NCI-H187 treated with DMSO at 0.1 percent for 48 hours (cell line): ENCODE data around the gene GTSE1.
"Not testable (repeated sequence)": the region's sequence is repeated elsewhere in the genome, so short reads cannot be mapped to it uniquely, and the experiment has no call there.

Source experiments
- DNase-seq: peaks from one replicate; lab custom pipeline; 2025; lab: John Stamatoyannopoulos, UW

Gene GTSE1

DNA sequence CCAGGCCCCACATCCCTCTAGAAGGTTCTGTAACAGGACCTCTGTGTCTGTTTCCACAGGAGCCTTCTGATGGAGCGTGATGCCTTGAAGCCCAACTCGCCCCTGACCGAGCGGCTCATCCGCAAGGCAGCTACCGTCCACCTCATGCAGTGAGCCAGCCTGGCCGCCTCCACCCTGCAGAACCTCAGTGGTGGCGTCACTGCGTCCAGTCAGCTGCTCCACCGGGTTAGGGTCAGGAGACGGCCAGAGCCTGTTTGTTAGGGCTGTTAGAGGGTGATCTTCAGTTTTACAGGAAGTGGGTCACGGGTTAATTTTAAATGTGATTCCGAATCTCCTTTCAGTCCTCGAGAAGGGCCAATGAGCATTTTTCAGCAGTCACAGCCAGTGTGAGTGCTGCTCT lies 3.9 kb upstream of the GTSE1 start:
- DNase-seq: no peak

DNA sequence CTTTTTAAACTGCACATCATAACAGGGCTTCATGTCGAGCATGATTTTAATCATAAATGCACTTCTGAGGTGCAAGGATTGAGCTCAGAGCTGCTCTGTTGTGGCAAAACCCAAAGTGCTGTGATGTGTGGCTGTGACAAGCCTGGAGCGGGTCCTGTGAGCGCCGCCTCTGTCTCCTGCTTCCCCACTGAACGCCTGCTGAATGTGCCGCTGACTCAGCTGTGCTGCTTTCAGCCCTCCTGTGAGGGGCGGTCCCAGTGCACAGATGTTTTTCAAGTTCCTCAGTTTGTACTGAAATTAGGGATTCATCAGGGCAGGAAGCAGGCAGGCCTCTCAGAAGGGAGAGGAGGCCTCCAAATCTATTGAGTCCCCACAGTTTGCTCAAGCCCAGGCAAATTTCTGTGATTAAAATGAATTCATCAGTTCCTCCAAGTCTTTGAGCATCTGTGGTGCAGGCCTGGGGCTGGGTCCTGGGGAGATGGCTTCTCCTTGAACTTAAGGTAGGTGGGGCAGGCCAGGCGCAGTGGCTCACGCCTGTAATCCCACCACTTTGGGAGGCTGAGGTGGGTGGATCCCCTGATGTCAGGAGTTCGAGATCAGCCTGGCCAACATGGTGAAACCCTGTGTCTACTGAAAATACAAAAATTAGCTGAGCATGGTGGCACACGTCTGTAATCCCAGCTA lies 3.0 kb upstream of the GTSE1 start:
- no peak for DNase-seq

DNA sequence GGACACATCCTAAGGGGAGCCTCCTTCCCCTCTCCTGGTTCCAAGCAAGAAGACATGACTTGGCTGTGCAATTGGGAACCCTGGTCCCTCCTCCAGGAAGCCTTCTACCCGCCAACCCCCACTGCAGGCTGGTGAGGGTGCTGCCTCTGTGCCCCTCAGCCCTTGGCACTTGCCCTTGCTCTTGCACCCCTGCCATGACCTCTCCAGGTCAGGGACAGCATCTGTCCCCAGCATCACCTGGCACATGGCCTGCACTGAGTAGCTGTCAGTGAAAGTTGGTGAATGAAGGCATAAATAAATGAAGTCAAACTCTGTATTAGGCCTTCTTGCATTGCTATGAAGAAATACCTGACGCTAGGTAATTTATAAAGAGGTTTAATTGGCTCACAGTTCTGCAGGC lies 1.9 kb upstream of the GTSE1 start:
- no peak for DNase-seq

DNA sequence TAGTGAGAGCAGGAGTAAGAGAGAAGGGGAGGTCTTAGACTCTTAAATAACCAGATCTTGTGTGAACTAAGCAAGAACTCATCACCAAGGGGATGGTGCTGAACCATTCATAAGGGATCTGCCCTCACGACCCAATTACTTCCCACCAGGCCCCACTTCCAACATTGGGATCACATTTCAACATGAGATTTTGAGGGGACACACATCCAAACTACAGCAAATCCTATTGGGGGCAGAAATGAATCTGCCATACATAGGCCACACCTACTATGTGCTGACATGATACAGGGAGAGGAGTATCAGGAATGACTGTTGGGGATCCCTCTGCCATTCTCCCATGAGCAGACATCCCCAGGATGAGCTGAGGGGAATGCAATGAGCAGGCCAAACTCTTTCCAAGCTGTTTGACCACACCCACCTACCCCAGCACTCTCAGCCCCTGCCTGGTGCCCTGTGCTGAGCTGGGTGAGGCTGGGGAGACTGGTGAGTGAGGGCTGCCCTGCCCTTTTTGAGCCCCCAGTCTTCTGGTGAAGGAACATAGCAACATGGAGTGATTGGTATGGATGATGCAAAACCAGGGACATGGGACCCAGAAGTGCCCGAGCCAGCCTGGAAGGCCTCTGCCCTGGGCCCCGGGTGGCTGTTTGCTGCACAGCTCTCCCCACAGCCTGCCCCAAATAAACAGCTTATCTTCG lies 1.2 kb upstream of the GTSE1 start:
- DNase-seq: no peak

DNA sequence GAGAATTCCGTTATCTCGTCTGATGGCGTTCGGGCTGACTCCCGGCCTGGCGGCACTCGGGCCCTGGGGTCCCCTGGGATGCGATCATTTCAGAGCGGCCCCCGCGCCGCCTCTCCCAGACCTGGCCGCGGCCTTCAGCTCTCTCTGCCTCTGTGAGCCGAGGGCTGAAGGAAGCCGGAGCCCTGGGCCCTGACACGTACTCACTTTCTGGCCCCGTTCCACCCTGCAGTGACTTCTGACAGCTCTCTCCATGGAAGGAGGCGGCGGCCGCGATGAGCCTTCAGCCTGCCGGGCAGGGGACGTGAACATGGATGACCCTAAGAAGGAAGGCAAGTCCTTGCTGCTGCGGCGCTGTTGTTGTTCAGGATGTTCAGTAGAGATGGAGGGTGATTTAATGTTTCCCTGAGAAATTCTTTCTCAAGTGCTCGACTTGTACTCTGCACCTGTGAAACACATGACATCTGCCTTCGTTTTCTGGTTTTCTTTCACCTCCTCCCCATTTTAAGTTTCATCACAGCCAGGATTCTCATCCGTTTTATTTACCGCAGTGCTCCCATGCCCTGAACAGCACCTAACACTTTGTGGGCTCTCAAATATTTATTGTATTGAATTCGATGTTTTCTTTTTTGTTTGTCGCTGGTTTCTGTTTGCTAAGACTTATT lies 612 bp downstream of the GTSE1 start:
- no peak for DNase-seq

DNA sequence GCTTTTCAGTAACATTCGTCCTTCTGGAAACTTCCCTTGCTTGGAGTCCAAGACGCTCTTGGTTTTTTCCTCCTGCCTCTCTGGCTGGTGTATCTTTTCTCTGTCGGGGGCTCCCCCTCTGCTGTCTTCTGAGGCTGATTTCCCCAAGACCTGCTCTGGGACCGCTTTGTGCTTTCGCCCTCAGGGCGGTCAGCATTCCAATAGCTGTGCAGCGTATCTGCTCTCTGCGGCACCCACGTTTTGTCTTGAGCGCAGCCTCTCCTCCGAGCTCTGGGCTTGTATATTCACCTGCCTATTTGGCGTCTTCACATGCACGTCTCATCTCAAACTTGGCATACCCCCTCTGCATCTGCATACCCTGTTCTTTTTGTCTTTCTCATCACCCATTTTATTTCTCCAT lies 2.4 kb downstream of the GTSE1 start:
- DNase-seq: no peak

DNA sequence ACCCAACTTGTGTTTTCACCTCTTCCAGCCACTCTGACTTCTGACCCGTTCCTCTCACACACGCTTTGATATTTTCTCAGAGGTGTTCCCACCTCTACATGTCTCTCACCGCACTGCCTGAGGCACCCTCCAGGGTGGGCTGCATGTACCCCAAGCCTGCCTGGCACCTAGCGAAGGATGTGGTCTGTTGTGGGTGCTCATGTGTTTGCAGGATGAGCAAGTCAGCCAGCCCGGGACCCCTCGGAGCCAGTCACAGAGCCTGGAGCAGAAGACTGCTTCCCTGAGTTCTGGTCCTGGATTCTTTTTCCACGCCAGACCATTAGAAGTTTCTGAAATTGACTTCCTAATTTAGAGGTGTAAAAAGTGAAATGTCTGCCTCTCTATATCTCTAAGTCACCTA lies 3.8 kb downstream of the GTSE1 start:
- DNase-seq: no peak

DNA sequence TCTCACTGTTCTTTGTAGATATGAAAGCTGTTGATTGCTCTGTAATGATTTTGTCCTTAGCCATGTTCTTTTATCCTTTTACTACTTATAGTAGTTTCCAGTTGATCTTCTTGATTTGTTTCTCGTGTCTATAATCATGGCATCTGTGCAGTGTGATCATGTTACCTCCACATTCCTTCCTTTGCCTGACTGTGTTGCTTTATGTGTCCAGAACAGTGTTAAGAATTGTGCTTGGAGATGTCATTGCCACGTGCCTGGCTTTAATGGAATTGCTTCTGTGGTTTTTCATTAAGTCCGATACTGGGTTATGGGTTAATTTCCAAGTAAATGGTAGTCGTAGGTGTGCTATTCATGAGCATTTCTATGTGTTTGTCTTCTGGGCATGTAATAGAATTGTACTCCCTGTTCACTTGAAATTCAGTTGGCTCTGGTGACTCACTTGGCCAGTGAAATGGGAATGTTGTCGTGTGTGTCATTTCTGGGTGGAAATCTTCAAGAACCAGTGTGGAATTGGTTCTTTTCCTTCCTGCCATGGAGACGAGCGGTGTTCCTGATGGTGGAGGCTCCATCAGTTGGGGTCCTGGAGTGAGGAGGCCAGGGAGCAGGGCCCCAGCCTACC lies 6.8 kb downstream of the GTSE1 start:
- DNase-seq: no peak

DNA sequence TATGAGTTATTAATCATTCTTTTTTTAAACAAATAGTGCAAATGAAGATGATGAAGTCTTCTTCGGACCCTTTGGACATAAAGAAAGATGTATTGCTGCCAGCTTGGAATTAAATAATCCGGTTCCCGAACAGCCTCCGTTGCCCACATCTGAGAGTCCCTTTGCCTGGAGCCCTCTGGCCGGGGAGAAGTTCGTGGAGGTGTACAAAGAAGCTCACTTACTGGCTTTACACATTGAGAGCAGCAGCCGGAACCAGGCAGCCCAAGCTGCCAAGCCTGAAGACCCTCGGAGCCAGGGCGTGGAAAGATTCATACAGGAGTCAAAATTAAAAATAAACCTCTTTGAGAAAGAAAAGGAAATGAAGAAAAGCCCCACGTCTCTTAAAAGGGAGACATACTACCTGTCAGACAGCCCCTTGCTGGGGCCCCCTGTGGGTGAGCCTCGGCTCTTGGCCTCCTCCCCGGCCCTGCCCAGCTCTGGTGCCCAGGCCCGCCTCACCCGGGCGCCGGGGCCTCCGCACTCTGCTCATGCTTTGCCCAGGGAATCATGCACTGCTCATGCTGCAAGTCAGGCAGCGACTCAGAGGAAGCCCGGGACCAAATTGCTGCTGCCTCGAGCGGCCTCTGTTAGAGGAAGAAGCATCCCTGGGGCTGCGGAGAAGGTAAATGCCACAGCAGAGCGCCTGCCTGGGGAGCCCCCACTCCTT lies 11.8 kb downstream of the GTSE1 start:
- no peak for DNase-seq

DNA sequence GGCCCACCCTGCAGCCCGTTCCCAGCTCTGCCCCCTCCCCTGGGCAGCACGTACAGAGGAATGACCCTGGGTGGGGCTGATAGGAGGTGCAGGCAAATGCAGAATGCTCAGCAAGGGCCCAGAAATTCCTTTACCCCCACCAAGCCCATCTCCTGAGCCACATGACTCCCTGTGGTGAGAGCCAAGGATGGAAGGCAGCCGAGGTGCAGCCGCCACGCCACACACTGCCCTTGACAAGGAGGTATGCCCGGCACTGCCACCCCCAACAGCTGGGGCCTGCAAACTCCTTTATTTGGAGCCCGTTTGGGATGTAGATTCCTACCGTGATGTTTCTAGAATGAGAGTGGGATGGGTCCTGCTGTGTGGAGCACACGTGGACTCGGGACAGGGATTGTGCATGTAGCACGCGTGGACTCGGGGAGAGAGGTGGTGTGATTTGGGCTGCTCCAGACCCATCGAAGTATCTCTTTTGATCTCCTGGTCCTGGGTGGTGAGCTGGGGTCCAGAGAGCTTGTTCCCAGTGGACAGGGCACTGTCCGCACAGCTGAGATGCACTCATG lies 12.9 kb downstream of the GTSE1 start:
- no peak for DNase-seq

DNA sequence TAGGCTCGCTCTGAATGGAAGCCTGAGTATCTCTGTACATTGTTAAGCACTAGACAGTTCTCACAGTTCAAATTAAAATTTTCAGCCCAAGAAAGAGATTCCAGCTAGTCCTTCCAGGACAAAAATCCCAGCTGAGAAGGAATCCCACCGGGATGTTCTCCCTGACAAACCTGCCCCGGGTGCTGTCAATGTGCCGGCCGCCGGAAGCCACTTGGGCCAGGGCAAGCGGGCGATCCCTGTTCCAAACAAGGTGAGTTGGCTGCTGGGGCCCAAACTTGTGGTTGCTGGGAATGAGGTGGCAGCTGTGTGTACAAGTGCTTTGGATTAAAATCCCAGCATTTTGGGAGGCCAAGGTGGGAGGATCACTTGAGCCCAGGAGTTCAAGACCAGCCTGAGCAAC lies 15.4 kb downstream of the GTSE1 start:
- DNase-seq: no peak

DNA sequence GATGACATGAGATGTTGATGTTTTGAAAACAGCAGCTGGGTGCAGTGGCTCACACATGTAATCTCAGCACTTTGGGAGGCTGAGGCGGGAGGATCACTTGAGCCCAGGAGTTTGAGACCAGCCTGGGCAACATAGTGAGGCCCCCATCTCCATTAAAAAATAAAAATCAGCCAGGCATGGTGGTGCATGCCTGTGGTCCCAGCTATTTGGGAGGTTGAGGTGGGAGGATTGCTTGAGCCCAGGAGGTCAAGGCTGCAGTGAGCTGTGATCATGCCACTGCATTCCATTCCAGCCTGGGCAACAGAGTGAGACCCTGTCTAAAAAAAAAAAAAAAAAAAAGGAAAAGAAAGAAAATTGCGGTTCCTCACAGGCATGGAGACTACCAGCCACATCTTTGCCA lies 16.2 kb downstream of the GTSE1 start:
- not testable (repeated sequence) for DNase-seq

DNA sequence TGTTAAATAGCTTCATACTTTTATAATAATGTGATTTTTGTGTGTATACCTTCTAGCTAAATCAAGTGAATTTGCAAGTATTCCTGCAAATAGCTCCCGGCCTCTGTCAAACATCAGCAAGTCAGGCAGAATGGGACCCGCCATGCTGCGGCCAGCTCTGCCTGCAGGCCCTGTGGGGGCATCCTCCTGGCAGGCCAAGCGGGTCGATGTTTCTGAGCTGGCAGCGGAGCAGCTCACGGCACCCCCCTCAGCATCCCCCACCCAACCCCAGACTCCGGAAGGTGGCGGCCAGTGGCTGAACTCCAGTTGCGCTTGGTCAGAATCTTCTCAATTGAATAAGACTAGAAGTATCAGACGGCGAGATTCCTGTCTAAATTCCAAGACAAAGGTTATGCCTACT lies 19.3 kb downstream of the GTSE1 start:
- no peak for DNase-seq

DNA sequence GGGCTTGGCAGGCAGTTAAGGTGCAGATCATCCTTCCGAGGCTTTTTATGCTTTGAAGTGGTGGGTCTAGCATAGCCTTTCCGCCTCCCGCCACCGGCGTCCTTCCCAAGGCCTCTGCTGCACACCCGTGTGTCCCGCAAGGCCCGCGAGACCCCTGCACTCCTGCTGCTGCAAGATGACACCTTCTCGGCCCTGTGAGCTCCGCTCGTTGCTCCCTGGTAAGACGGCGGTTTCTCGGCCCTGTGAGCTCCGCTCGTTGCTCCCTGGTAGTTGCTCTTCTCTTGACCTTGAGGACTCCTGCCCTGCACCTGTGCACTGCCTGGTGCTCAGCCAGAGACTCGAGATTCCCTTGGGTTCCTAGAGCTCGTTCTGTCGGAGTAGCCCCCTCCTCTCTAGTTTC lies 21.0 kb downstream of the GTSE1 start:
- DNase-seq: no peak

DNA sequence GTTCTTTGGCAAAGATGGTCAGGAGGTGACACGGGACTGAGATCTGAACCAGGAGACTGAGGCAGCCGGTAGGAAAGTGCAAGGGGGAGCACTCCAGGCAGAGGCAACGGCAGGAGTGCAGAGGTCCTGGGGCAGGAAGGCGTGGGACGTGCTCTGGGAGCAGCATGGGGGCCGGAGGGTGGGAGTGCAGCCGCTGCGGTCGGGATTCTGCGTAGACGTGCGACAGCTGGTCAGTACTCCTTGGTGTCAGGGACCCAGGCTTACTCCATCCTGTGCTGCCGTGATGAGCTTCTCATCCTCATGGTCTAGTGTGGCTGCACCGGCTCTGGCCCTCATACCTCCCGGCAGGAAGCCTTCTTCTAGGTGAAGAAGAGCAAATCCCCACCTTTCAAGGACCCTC lies 21.9 kb downstream of the GTSE1 start:
- no peak for DNase-seq

DNA sequence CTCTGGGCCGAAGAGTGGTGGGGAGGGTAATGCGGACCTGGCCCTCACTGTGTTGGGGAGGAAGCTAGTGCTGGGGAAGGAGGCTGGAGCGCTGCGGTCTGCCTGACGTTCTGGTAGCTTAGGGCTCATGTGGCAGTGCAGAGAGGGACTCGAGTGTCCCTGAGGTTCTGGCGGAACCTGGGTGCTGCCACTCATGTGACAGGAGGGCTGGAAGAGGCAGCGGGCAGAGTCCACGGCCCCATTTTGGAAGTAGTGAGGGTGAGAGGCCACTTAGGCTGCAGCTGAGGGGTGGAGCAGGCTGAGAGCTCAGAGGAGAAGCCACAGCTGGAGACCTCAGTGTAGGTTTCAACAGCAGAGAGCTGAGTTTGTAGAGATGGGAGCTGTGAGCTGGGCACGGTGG lies 22.6 kb downstream of the GTSE1 start:
- no peak for DNase-seq

DNA sequence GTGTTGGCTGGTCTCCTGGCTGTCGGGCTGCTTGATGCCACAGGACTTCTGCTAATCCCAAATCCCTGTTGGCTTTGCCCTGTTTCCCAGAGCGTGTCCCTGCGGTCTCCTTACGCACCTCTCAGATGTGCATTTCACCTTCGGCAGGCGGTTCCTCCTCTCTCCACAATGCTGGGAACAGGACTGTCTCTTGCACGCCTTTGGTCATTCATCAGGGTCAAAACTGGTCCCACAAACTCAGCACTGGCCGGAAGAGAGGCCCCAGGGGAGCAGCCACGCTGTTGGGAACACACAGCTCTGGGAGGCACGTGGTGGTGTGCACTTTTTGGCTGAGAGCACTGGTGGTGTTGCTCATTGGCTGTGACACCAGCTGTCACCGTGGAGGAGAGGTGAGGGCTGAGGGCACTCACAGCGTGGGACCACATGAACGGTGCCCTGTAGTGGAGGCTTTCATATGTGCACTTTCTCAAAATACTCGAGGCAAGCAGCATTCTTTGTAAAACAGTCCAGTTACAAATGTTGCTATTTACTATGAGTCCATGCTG lies 23.6 kb downstream of the GTSE1 start:
- no peak for DNase-seq

DNA sequence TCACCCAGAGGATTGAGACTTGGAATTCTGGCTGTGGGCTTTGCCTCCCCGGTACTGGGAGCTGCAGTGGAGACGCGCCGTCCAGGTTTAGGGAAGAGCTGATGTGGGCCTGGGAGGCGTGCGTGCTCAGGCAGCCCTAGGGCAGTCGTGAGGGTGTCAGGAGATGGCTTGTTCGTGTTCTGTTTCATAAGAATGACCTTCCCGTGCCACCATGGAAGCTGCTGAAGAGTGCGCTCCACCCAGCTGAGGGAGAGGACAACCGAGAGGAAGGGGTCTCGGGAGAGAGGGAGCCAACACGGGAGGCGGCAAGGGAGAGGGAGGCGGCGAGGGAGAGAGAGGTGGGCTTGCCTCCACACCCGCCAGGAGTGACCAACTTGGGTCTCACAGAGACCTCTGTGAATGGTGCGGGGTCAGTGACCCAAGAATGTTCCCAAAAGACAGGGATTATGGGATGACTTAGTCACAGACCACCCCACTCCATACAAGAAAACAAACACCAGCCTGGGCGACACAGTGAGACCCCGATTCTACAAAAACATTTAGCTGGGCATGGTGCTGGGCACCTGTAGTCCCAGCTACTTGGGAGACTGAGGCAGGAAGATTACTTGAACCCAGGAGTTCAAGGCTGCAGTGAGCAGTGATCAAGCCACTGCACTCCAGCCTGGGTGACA lies 24.2 kb downstream of the GTSE1 start:
- no peak for DNase-seq

DNA sequence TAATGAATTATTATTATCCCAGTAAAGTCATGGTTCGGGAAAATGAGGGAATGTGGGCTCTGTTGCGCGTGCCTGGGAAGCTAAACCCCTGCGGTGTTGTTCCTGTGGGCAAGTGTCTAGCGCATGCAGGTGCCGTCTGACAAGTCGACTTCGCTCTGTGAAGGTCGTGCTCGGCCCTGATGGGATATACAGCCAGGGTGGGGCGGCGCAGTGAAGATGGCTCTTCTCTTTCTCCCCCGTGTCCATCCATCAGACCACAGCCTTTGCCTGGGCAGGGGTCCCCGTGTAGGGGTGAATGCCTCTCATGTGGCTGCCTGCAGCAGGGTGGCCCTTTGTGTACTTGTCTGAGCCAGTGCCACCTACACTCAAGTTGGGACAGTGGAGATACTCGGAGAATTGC lies 26.0 kb downstream of the GTSE1 start:
- no peak for DNase-seq

DNA sequence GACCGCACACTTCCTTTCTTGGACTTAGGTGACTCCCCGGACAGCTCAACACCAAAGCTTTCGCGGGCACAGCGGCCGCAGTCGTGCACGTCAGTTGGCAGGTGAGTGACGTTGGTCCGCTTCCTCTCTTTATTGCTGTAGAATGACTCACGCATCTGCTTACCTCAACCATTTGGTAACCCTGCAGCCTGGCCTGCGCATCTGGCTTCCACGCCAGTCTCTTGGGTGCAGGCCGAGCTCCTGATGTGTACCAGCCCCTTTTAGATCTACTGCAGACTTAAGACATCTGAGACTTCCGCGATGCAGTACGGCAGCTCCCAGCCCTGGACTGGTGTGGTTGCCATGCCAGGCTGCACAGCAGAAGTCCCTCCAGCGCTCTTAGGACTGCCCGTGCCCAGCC lies 26.5 kb downstream of the GTSE1 start:
- no peak for DNase-seq

DNA sequence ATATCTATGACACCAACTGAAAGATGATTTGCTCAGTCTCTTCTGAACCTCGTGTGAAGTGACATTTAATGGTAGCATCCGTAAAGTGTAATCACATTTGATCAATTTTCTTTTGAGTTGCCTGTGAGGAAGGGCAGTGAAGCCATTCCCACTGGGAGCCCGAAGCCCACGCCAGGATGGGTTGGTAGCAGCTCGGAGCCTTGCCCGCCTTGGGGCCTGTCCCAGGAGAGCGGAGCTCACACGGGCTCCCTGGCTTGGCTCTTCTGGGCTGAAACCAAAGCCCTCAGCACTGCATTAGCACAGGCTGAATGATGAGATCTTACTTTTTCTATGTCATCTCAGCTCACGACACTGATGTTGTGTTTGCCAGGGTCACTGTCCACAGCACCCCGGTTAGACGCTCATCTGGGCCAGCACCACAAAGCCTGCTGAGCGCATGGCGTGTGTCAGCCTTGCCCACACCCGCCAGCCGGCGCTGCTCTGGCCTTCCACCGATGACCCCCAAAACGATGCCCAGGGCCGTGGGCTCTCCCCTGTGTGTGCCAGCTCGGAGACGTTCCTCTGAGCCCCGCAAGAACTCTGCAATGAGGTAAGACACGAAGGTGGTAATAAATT lies 29.5 kb downstream of the GTSE1 start:
- DNase-seq: no peak
